ENCODE results near the gene PALMD. TPM values are rescaled to one million over a fixed set of nuclear protein-coding genes. Genes with fewer than 3 reads are reported as not detected.

PALMD gene
- total and polyA plus RNA-seq, 2 of the 8 experiments (the other 6 are each of a cell fraction or from before 2014, with no cell fraction given), result not detected

DNA sequence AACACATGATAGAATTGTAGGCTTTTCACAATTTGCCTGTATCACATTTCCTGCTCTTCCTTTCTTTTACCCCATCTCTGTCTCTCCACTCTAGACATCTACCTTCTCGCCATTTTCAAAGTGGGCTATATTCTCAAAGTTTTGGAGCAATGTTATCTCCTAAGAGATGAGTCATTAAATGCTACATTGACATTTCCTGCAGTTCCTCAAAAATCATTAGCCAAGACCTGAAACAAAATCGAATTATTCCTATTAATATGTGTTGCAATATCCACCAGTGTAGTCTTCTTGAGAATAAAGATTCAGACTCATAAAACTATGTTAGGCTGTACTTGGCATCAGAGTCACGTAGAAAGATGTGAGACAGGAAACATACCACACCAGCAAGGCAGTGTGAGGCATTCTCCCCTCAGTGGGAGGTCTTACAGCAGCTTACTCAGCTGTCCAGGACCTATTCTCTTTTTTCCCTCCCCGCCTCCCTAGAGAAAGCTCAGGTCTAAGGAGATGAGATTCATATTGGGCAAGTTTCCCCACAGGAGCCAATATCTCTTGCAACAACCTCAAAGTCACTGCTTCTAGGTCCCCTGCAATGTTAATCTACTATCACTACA lies 81.8 kb downstream of the PALMD start (continued):
- TF ChIP-seq SUZ12 (IDR thresholded peaks at IDR 0.05; ENCODE audit: low read length) (no peak), CHD2 (IDR thresholded peaks at IDR 0.05; ENCODE audit: low read length) (no peak), BRCA1 (IDR thresholded peaks at IDR 0.05; ENCODE audit: low read depth, low read length) (no peak), SIN3A (conservative IDR thresholded peaks at IDR 0.05 in 1 of 2, IDR thresholded peaks at IDR 0.05 in 1 of 2; ENCODE audit: low read depth in 1 of 2, low read length in 2 of 2) (no peak)
